Lower leg skin (tissue), 4 donors: ENCODE results near the gene MIPOL1. TPM values are rescaled to one million over a fixed set of nuclear protein-coding genes. Genes with fewer than 3 reads are reported as not detected.

Experiments
- DNase-seq, 2 donors: peaks; one replicate each; pipeline ENCODE4 v3.0.0-alpha.2; 2019; ENCODE audit warnings: low spot score in 2 of 2
- H3K4me3 ChIP-seq: fragments of 200-600 bp; sonication (generic); 2 replicates; pipeline ENCODE4 v1.5.1; 2017; ENCODE audit warnings: mild to moderate bottlenecking, low read depth; ENCODE audit not compliant: poor library complexity, severe bottlenecking
- CTCF ChIP-seq, 3 donors: fragments of 450-650 bp; IDR thresholded peaks; one replicate each; pipeline ENCODE4 v1.5.1; 2016; ENCODE audit warnings: antibody characterized with exemption in 3 of 3, mild to moderate bottlenecking in 3 of 3, moderate library complexity in 2 of 3
- POLR2A ChIP-seq, 2 donors: fragments of 450-650 bp; IDR thresholded peaks; one replicate each; pipeline ENCODE4 v1.6.1; 2016 to 2017; ENCODE audit warnings: antibody characterized with exemption in 2 of 2, mild to moderate bottlenecking in 1 of 2, moderate library complexity in 1 of 2
- WGBS, 2 donors: methylation state at CpG; one replicate each; pipeline ENCODE4 v1.1.5; 2018; 5-methylcytosine and 5-hydroxymethylcytosine counted together
- intact Hi-C: fragments of 100-400 bp; cut with DNase I; formaldehyde crosslinking; loops from one replicate; pipeline ENCODE4 v1.15.0; 2023; ENCODE audit warnings: low total_unique reads
- total RNA-seq, 4 donors: library from RNA; depleted of rRNA; stranded (reverse); fragments of >200 nt; gene quantifications; one replicate each; pipeline ENCODE4 v1.1.0, GENCODE V29; 2016

Gene MIPOL1
- total RNA-seq, 4 donors from 2014 or later: 3.6 to 6.9 (median 5.9) TPM

DNA sequence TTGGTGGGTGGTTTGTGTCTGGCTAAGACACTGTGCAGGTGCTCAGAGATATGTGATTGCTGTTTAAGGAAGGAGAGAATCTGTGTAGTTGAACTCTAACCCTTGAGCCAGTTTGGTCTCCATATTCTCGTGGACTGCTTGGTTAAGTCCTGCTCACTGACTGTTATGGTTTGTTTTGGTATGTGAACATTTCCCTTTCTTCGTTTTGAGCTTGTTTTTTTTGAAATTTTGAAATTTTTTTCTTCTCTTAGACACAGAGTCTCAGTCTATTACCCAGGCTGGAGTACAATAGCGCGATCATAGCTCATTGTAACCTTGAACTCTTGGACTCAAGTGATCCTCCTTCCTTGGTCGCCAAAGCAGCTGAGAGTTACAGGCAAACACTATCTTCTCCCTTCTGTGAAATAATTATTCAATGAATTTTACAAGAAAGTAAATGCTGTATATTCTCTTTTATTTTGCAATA lies 40.0 kb downstream of the MIPOL1 start:
- intact Hi-C loops: no loop called here
- 83 to 85% methylated on average over 5 of the region's 5 CpGs for WGBS, 2 donors
- no peak for TF ChIP-seq CTCF (IDR thresholded peaks at IDR 0.05)
- TF ChIP-seq POLR2A (IDR thresholded peaks at IDR 0.05): no peak
- no peak for DNase-seq
- H3K4me3 ChIP-seq: no peak overlapping the region

GRCh38 chr14:37241198-37241597 lies 43.5 kb downstream of the MIPOL1 start:
- TF ChIP-seq CTCF (IDR thresholded peaks at IDR 0.05) (no peak), POLR2A (IDR thresholded peaks at IDR 0.05) (no peak)
- intact Hi-C loops: no loop called here
- H3K4me3 ChIP-seq: no peak overlapping the region
- WGBS, 2 donors: 88 to 89% methylated on average over 4 of the region's 4 CpGs
- no peak for DNase-seq

- intact Hi-C loops: no loop called here
- no peak for DNase-seq
- no peak for TF ChIP-seq POLR2A (IDR thresholded peaks at IDR 0.05)
- TF ChIP-seq CTCF (IDR thresholded peaks at IDR 0.05): no peak
- no peak overlapping the region for H3K4me3 ChIP-seq
Measured at GRCh38 chr14:37246427-37246829, 48.7 kb downstream of the MIPOL1 start.

DNA sequence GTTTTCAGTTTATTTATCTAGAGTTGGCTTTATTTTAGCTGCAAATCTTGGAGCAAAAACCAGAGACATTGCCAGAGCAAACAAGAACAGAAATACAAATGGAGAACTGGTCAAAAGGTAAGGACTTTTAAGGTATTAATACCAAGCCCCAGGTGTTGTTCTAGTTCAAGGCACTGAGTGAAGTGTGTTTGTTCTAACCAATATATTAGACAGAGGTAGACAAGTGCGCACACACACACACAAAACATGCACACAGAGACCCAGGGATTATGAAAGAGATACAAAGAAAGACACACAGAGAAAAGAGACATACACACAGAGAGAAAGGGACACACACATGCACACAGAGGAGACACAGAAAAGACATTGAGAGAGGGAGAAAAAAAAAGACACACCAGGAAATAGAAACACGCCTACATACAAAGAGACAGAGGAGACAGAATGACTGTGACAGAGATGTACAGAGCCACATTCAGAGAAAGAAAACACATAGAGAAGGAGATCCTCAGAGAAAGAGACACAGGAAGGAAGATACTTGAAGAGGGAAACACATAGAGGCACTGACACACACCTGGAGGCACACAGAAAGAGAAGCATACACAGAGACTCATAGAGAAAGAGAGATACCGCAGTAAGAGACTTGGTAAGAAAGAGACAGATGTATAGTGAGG lies 50.2 kb downstream of the MIPOL1 start:
- H3K4me3 ChIP-seq: no peak overlapping the region
- no peak for TF ChIP-seq CTCF (IDR thresholded peaks at IDR 0.05)
- TF ChIP-seq POLR2A (IDR thresholded peaks at IDR 0.05): no peak
- 90 to 97% methylated on average over 3 of the region's 3 CpGs for WGBS, 2 donors
- intact Hi-C loops: no loop called here
- DNase-seq: no peak

DNA sequence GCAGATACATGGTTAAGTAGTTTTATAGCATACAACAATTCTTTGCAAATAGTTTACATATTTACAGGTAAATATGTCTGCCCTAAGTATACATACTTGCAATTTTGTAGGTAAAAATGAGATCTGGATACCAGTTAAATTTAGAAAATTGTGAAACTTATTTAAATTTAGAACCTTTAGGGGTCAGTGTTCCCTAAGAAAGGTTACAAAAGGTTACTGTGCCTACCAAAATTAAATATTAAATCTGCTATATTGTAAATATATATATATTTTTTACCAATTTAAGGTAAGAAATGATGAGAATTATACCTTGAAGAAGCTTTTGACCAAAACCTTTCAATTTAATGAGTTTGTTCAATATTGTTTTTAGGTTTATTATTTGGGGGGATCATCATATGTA lies 54.0 kb downstream of the MIPOL1 start:
- no peak overlapping the region for H3K4me3 ChIP-seq
- intact Hi-C loops: loop anchor here (10.0 kb wide), 1 partner anchor 623 kb away; no protein-coding TSS in a partner anchor
- TF ChIP-seq POLR2A (IDR thresholded peaks at IDR 0.05) (no peak), CTCF (IDR thresholded peaks at IDR 0.05) (no peak)
- no peak for DNase-seq

- intact Hi-C loops: loop anchor here (10.0 kb wide), 1 partner anchor 622 kb away; no protein-coding TSS in a partner anchor
- WGBS, 2 donors: 95 to 97% methylated on average over 1 of the region's 1 CpG
- no peak overlapping the region for H3K4me3 ChIP-seq
- DNase-seq: no peak
- TF ChIP-seq CTCF (IDR thresholded peaks at IDR 0.05) (no peak), POLR2A (IDR thresholded peaks at IDR 0.05) (no peak)
Measured at GRCh38 chr14:37252434-37252833, 54.7 kb downstream of the MIPOL1 start.
